Brain microvascular endothelial cell (primary cell): ENCODE results near the gene SPRR2E.
"Not testable (repeated sequence)": the region's sequence is repeated elsewhere in the genome, so short reads cannot be mapped to it uniquely, and the experiment has no call there.

Experiments
- DNase-seq: peaks from one replicate; pipeline ENCODE4 v3.0.0-alpha.2; 2020
- H3K27ac ChIP-seq: fragments of 250-450 bp; sonication (Bioruptor Pico); 2 replicates; pipeline ENCODE4 v1.5.1; 2020; ENCODE audit warnings: mild to moderate bottlenecking, moderate library complexity
- H3K27me3 ChIP-seq: fragments of 250-450 bp; sonication (Bioruptor Pico); replicated peaks from 2 replicates; pipeline ENCODE4 v1.5.1; 2020; ENCODE audit warnings: mild to moderate bottlenecking
- H3K36me3 ChIP-seq: fragments of 250-450 bp; sonication (Bioruptor Pico); replicated peaks from 2 replicates; pipeline ENCODE4 v1.5.1; 2020; ENCODE audit warnings: mild to moderate bottlenecking
- H3K4me3 ChIP-seq: 2 replicates; pipeline ENCODE4 v1.5.1; 2011; ENCODE audit warnings: low read depth, mild to moderate bottlenecking, control low read depth, low read length, moderate library complexity
- CTCF ChIP-seq: IDR thresholded peaks from 2 replicates; pipeline ENCODE4 v1.5.1; 2011; ENCODE audit warnings: low read depth, mild to moderate bottlenecking, moderate library complexity, low read length, control low read depth, inconsistent platforms; ENCODE audit errors: missing control alignments
- in situ Hi-C: cut with HindIII; loops from 2 replicates; pipeline ENCODE4 v1.10.0; 2017; ENCODE audit warnings: low sequenced_read_pairs, low pct_ligation_motif_present

The SPRR2E gene

DNA sequence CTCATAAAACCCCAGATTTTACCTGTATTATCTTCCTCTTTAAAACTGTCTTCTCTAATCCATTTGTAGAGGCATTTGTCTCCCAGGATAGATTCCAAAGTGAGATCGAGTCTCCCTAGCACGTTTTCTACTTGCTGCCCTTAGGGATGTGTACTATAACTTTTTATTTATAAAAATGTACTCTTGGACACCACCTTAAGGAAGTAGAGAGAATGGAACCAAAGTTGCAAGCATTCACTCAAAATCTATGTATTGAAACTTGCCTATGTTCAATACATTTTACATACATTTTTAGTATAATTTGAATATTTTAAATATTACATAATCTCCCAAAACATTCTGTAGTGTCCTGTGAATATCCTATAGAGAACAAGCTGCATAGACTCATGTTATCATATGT, 36.2 kb downstream of the SPRR2E start:
- DNase-seq = no peak
- no peaks in the 10 kb centered on the region for H3K36me3 ChIP-seq
- no peak for TF ChIP-seq CTCF
- H3K27me3 ChIP-seq = no peaks in the 10 kb centered on the region
- H3K4me3 ChIP-seq = no peak overlapping the region
- H3K27ac ChIP-seq = no peak overlapping the region
- in situ Hi-C loops = no loop called here

- Histone ChIP-seq H3K4me3 (no peak within 1 kb of the TSS), H3K27me3 (no peaks in the 10 kb centered on the region), H3K36me3 (no peaks in the 10 kb centered on the region), H3K27ac (no peak within 1 kb of the TSS)
- in situ Hi-C loops = no loop called here
- no peak for TF ChIP-seq CTCF
- no peak for DNase-seq
Observed at GRCh38 chr1:153057375-153057774, 37.0 kb downstream of the SPRR2E start, which contains the start of gene SPRR2A. SPRR2A (minus strand) TSS chr1:153057512; CDS start chr1:153056735, 777 bp downstream.

GRCh38 chr1:153056111-153056510, 38.2 kb downstream of the SPRR2E start:
- DNase-seq, H3K36me3 ChIP-seq, in situ Hi-C loops, H3K27me3 ChIP-seq, H3K4me3 ChIP-seq, H3K27ac ChIP-seq: not testable (repeated sequence)

DNA sequence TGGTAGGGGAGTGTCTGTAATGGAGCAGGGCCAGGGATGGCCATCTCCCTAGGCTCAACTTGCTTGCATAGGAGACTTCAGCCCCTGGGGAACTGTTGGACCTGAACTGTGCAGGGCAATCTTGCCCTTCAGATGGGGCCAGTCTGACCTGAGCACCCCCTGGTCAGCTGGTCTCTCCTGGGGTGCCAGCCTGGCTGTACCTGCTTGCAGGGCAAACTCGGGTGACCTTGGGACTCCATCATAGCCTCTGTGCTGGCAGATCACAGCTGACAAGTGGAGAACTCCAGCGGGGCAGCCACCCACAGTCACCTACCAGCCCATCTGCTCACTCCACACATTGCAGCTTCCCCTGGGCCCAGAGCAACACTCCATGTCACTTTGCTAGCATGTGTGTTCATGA, 45.1 kb downstream of the SPRR2E start:
- H3K4me3 ChIP-seq = no peak overlapping the region
- DNase-seq = no peak
- no peak for TF ChIP-seq CTCF
- no peaks in the 10 kb centered on the region for H3K36me3 ChIP-seq
- in situ Hi-C loops = no loop called here
- H3K27me3 ChIP-seq = no peaks in the 10 kb centered on the region
- H3K27ac ChIP-seq = no peak overlapping the region
